ENCODE results near the gene MIPOL1. TPM values are rescaled to one million over a fixed set of nuclear protein-coding genes. Genes with fewer than 3 reads are reported as not detected.

Gene MIPOL1
- total and polyA plus RNA-seq, 2 of the 13 experiments (the other 11 are each of a cell fraction or from before 2014, with no cell fraction given), result 8.6 to 34.2 TPM

GRCh38 chr14:37413504-37414003 lies 215.8 kb downstream of the MIPOL1 start (continued):
- TF ChIP-seq, protein P1, sequence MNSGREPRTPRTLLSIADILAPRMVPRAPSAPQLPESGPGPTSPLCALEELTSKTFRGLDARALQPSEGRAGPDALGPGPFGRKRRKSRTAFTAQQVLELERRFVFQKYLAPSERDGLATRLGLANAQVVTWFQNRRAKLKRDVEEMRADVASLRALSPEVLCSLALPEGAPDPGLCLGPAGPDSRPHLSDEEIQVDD (CRISPR knock-in tag; IDR thresholded peaks at IDR 0.05; ENCODE audit: borderline replicate concordance), result no peak
- TF ChIP-seq ZNF850 (CRISPR knock-in tag; conservative IDR thresholded peaks at IDR 0.05) (no peak), ISL2 (CRISPR knock-in tag; IDR thresholded peaks at IDR 0.05) (peak; percentile 97), DMAP1 (CRISPR knock-in tag; IDR thresholded peaks at IDR 0.05) (no peak), NR2F1 (CRISPR knock-in tag; IDR thresholded peaks at IDR 0.05) (no peak), ZNF749 (CRISPR knock-in tag; IDR thresholded peaks at IDR 0.05; ENCODE audit: borderline replicate concordance) (no peak), KDM3A (CRISPR knock-in tag; IDR thresholded peaks at IDR 0.05; ENCODE audit: low read depth) (no peak), PBX2 (CRISPR knock-in tag; IDR thresholded peaks at IDR 0.05) (no peak), THYN1 (CRISPR knock-in tag; IDR thresholded peaks at IDR 0.05; ENCODE audit: borderline replicate concordance, low read depth) (no peak), HDAC2 (CRISPR knock-in tag; IDR thresholded peaks at IDR 0.05) (peak; percentile 84), REL (CRISPR knock-in tag; conservative IDR thresholded peaks at IDR 0.05) (no peak), SRY (CRISPR knock-in tag; IDR thresholded peaks at IDR 0.05) (no peak; the same call in 1 of the 2 replicates), TRIM24 (CRISPR knock-in tag; IDR thresholded peaks at IDR 0.05) (no peak), SNAI1 (CRISPR knock-in tag; IDR thresholded peaks at IDR 0.05; ENCODE audit: borderline replicate concordance) (no peak), ZNF547 (CRISPR knock-in tag; IDR thresholded peaks at IDR 0.05) (no peak; the same call in 1 of the 2 replicates), ZNF775 (CRISPR knock-in tag; IDR thresholded peaks at IDR 0.05; ENCODE audit: borderline replicate concordance) (no peak), CENPBD1 (CRISPR knock-in tag; IDR thresholded peaks at IDR 0.05; ENCODE audit: borderline replicate concordance, low read depth) (no peak), ZSCAN20 (CRISPR knock-in tag; IDR thresholded peaks at IDR 0.05; ENCODE audit: borderline replicate concordance) (no peak), NRL (CRISPR knock-in tag; IDR thresholded peaks at IDR 0.05; ENCODE audit: borderline replicate concordance) (no peak)
- TF ChIP-seq, protein P2, sequence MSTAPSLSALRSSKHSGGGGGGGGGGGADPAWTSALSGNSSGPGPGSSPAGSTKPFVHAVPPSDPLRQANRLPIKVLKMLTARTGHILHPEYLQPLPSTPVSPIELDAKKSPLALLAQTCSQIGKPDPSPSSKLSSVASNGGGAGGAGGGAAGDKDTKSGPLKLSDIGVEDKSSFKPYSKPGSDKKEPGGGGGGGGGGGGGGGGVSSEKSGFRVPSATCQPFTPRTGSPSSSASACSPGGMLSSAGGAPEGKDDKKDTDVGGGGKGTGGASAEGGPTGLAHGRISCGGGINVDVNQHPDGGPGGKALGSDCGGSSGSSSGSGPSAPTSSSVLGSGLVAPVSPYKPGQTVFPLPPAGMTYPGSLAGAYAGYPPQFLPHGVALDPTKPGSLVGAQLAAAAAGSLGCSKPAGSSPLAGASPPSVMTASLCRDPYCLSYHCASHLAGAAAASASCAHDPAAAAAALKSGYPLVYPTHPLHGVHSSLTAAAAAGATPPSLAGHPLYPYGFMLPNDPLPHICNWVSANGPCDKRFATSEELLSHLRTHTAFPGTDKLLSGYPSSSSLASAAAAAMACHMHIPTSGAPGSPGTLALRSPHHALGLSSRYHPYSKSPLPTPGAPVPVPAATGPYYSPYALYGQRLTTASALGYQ (CRISPR knock-in tag; IDR thresholded peaks at IDR 0.05), result peak; percentile 82; the same call in 1 of the 2 replicates
- TF ChIP-seq, protein P3, sequence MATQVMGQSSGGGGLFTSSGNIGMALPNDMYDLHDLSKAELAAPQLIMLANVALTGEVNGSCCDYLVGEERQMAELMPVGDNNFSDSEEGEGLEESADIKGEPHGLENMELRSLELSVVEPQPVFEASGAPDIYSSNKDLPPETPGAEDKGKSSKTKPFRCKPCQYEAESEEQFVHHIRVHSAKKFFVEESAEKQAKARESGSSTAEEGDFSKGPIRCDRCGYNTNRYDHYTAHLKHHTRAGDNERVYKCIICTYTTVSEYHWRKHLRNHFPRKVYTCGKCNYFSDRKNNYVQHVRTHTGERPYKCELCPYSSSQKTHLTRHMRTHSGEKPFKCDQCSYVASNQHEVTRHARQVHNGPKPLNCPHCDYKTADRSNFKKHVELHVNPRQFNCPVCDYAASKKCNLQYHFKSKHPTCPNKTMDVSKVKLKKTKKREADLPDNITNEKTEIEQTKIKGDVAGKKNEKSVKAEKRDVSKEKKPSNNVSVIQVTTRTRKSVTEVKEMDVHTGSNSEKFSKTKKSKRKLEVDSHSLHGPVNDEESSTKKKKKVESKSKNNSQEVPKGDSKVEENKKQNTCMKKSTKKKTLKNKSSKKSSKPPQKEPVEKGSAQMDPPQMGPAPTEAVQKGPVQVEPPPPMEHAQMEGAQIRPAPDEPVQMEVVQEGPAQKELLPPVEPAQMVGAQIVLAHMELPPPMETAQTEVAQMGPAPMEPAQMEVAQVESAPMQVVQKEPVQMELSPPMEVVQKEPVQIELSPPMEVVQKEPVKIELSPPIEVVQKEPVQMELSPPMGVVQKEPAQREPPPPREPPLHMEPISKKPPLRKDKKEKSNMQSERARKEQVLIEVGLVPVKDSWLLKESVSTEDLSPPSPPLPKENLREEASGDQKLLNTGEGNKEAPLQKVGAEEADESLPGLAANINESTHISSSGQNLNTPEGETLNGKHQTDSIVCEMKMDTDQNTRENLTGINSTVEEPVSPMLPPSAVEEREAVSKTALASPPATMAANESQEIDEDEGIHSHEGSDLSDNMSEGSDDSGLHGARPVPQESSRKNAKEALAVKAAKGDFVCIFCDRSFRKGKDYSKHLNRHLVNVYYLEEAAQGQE (IDR thresholded peaks at IDR 0.05; ENCODE audit: borderline replicate concordance in 1 of 2, low read depth in 1 of 2, low read length in 2 of 2), result no peak
